WTC11 (cell line): ENCODE measurements around the gene CRY2. TPM values are rescaled to one million over a fixed set of nuclear protein-coding genes. Genes with fewer than 3 reads are reported as not detected.

Experiments used
- ATAC-seq: fragments of 200-7000 bp; cut with Tn5 transposase; 2 replicates; pipeline ENCODE4 v1.10.0; 2021; ENCODE audit warnings: mild to moderate bottlenecking, moderate library complexity
- CTCF ChIA-PET: fragments of 300-600 bp; sonication (Branson Sonifier 250); formaldehyde crosslinking; loops from one replicate; lab custom pipeline; 2021; ENCODE audit warnings: antibody characterized with exemption; lab: Charles Lee
- POLR2A ChIA-PET: fragments of 350-600 bp; sonication (Branson Sonifier 250); formaldehyde crosslinking; loops from one replicate; lab custom pipeline; 2021; ENCODE audit warnings: antibody characterized with exemption; lab: Charles Lee
- DNase-seq: peaks from one replicate; pipeline ENCODE4 v3.0.0; 2021; ENCODE audit warnings: low spot score
- H3K27ac Mint-ChIP-seq: 2 replicates; pipeline ENCODE4 v1.8.0; 2021; ENCODE audit warnings: mixed read lengths
- H3K27me3 Mint-ChIP-seq: 2 replicates; pipeline ENCODE4 v1.8.0; 2021; ENCODE audit warnings: low read depth, mild to moderate bottlenecking, moderate library complexity, mixed read lengths
- H3K36me3 Mint-ChIP-seq: 2 replicates; pipeline ENCODE4 v1.8.0; 2021; ENCODE audit warnings: mixed read lengths
- H3K4me1 Mint-ChIP-seq: 2 replicates; pipeline ENCODE4 v1.8.0; 2022; ENCODE audit warnings: mixed read lengths
- H3K4me3 Mint-ChIP-seq: 2 replicates; pipeline ENCODE4 v1.8.0; 2021; ENCODE audit warnings: mild to moderate bottlenecking, moderate library complexity, mixed read lengths
- H3K9me3 Mint-ChIP-seq: 2 replicates; pipeline ENCODE4 v1.8.0; 2021; ENCODE audit warnings: mixed read lengths
- ELF4 ChIP-seq: sonication (generic); formaldehyde crosslinking; IDR thresholded peaks from 2 replicates; pipeline ENCODE4 v1.8.1; 2022; ENCODE audit warnings: low read depth, mild to moderate bottlenecking, moderate library complexity, missing genetic modification reagents
- ESRRA ChIP-seq: sonication (generic); formaldehyde crosslinking; IDR thresholded peaks from 2 replicates; pipeline ENCODE4 v1.8.1; 2022; ENCODE audit warnings: mild to moderate bottlenecking, missing genetic modification reagents, borderline replicate concordance
- FOXJ3 ChIP-seq: sonication (generic); formaldehyde crosslinking; IDR thresholded peaks from 2 replicates; pipeline ENCODE4 v1.9.0; 2021; ENCODE audit warnings: missing genetic modification reagents, mild to moderate bottlenecking, borderline replicate concordance
- KAT7 ChIP-seq: sonication (generic); formaldehyde crosslinking; IDR thresholded peaks from 2 replicates; pipeline ENCODE4 v1.8.1; 2023; ENCODE audit warnings: missing genetic modification reagents, mild to moderate bottlenecking, borderline replicate concordance
- MYBL2 ChIP-seq: sonication (generic); formaldehyde crosslinking; IDR thresholded peaks from 2 replicates; pipeline ENCODE4 v1.8.1; 2023; ENCODE audit warnings: mild to moderate bottlenecking, moderate library complexity, missing genetic modification reagents
- SMAD4 ChIP-seq: sonication (generic); formaldehyde crosslinking; IDR thresholded peaks from 2 replicates; pipeline ENCODE4 v1.8.0; 2022; ENCODE audit warnings: mild to moderate bottlenecking, missing genetic modification reagents
- SP1 ChIP-seq: sonication (generic); formaldehyde crosslinking; conservative IDR thresholded peaks from 2 replicates; pipeline ENCODE4 v1.8.1; 2022; ENCODE audit warnings: missing genetic modification reagents
- TEAD4 ChIP-seq: sonication (generic); formaldehyde crosslinking; IDR thresholded peaks from 2 replicates; pipeline ENCODE4 v1.8.0; 2022; ENCODE audit warnings: mild to moderate bottlenecking, missing genetic modification reagents
- TP53 ChIP-seq: sonication (generic); formaldehyde crosslinking; IDR thresholded peaks from 2 replicates; pipeline ENCODE4 v1.8.1; 2023; ENCODE audit warnings: mild to moderate bottlenecking, missing genetic modification reagents
- ZBTB21 ChIP-seq: sonication (generic); formaldehyde crosslinking; IDR thresholded peaks from 2 replicates; pipeline ENCODE4 v1.8.1; 2023; ENCODE audit warnings: mild to moderate bottlenecking, missing genetic modification reagents, borderline replicate concordance
- ZNF263 ChIP-seq: sonication (generic); formaldehyde crosslinking; IDR thresholded peaks from 2 replicates; pipeline ENCODE4 v1.8.1; 2022; ENCODE audit warnings: low read depth, mild to moderate bottlenecking, moderate library complexity, missing genetic modification reagents
- ZNF317 ChIP-seq: sonication (generic); formaldehyde crosslinking; IDR thresholded peaks from 2 replicates; pipeline ENCODE4 v1.8.1; 2023; ENCODE audit warnings: low read depth, mild to moderate bottlenecking, moderate library complexity, missing genetic modification reagents, borderline replicate concordance
- total RNA-seq: library from RNA; stranded (reverse); gene quantifications from 3 replicates; pipeline ENCODE4 v1.2.3, GENCODE V29; 2021
- TF ChIP-seq, protein P1 (sequence below): sonication (generic); formaldehyde crosslinking; IDR thresholded peaks from 2 replicates; pipeline ENCODE4 v1.8.0; 2022; ENCODE audit warnings: missing genetic modification reagents
- TF ChIP-seq, protein P2 (sequence below): sonication (generic); formaldehyde crosslinking; IDR thresholded peaks from 2 replicates; pipeline ENCODE4 v1.8.0; 2023; ENCODE audit warnings: mild to moderate bottlenecking, missing genetic modification reagents
- TF ChIP-seq, protein P3 (sequence below): fragments of 250-450 bp; sonication (Bioruptor Pico); IDR thresholded peaks from 2 replicates; pipeline ENCODE4 v1.9.0; 2021; ENCODE audit warnings: mild to moderate bottlenecking, borderline replicate concordance
- TF ChIP-seq, protein P4 (sequence below): sonication (generic); formaldehyde crosslinking; IDR thresholded peaks from 2 replicates; pipeline ENCODE4 v1.8.1; 2022; ENCODE audit warnings: low read depth, mild to moderate bottlenecking, moderate library complexity, missing genetic modification reagents, borderline replicate concordance
- TF ChIP-seq, protein P5 (sequence below): fragments of 250-450 bp; sonication (Bioruptor Pico); IDR thresholded peaks from 2 replicates; pipeline ENCODE4 v1.9.0; 2021; ENCODE audit warnings: mild to moderate bottlenecking
- TF ChIP-seq, protein P6 (sequence below): sonication (generic); formaldehyde crosslinking; conservative IDR thresholded peaks from 2 replicates; pipeline ENCODE4 v1.8.1; 2022; ENCODE audit warnings: mild to moderate bottlenecking, missing genetic modification reagents

CRY2 gene
- total RNA-seq, 1 experiment from 2014 or later: 18.3 TPM

DNA sequence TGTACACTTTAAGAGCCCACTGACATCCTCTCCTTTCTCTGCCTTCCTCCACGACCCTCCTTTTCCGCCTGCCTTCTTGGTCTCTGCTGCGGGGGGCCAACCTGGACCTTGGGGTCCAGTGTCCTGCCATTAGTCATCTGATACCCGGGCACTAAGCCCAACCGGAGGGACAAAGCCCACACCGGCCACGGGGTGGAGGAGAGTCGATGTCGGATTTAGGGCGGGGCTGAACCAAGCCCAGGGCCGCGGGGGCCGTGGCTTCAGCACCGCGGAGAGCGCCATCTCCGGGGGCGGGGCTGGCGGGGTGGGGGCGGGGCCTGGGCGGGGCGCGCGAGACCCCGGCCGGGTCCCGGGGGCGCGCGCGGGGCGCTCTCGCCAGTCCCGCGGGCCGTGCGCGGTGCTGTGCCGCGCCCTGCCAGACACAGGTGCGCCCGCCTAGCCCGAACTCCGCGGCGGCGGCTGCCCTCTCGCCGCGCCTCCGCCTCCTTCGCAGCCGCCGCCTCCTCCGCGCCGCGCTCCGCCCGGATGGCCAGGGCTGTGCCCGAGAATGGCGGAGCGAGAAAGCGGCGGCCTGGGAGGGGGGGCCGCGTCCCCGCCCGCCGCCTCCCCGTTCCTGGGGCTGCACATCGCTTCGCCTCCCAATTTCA lies 38.1 kb downstream of the CRY2 start, which contains the start of gene MAPK8IP1 (continued):
- TF ChIP-seq, protein P1, sequence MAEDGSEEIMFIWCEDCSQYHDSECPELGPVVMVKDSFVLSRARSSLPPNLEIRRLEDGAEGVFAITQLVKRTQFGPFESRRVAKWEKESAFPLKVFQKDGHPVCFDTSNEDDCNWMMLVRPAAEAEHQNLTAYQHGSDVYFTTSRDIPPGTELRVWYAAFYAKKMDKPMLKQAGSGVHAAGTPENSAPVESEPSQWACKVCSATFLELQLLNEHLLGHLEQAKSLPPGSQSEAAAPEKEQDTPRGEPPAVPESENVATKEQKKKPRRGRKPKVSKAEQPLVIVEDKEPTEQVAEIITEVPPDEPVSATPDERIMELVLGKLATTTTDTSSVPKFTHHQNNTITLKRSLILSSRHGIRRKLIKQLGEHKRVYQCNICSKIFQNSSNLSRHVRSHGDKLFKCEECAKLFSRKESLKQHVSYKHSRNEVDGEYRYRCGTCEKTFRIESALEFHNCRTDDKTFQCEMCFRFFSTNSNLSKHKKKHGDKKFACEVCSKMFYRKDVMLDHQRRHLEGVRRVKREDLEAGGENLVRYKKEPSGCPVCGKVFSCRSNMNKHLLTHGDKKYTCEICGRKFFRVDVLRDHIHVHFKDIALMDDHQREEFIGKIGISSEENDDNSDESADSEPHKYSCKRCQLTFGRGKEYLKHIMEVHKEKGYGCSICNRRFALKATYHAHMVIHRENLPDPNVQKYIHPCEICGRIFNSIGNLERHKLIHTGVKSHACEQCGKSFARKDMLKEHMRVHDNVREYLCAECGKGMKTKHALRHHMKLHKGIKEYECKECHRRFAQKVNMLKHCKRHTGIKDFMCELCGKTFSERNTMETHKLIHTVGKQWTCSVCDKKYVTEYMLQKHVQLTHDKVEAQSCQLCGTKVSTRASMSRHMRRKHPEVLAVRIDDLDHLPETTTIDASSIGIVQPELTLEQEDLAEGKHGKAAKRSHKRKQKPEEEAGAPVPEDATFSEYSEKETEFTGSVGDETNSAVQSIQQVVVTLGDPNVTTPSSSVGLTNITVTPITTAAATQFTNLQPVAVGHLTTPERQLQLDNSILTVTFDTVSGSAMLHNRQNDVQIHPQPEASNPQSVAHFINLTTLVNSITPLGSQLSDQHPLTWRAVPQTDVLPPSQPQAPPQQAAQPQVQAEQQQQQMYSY (CRISPR knock-in tag): no peak
- TF ChIP-seq, protein P2, sequence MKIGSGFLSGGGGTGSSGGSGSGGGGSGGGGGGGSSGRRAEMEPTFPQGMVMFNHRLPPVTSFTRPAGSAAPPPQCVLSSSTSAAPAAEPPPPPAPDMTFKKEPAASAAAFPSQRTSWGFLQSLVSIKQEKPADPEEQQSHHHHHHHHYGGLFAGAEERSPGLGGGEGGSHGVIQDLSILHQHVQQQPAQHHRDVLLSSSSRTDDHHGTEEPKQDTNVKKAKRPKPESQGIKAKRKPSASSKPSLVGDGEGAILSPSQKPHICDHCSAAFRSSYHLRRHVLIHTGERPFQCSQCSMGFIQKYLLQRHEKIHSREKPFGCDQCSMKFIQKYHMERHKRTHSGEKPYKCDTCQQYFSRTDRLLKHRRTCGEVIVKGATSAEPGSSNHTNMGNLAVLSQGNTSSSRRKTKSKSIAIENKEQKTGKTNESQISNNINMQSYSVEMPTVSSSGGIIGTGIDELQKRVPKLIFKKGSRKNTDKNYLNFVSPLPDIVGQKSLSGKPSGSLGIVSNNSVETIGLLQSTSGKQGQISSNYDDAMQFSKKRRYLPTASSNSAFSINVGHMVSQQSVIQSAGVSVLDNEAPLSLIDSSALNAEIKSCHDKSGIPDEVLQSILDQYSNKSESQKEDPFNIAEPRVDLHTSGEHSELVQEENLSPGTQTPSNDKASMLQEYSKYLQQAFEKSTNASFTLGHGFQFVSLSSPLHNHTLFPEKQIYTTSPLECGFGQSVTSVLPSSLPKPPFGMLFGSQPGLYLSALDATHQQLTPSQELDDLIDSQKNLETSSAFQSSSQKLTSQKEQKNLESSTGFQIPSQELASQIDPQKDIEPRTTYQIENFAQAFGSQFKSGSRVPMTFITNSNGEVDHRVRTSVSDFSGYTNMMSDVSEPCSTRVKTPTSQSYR (CRISPR knock-in tag): no peak
- TF ChIP-seq FOXJ3: no peak
- TF ChIP-seq MYBL2: 0 out of 2 replicates have a peak, but pooled peaks have one; percentile 55
- no peak for TF ChIP-seq ZNF317 (CRISPR knock-in tag)
- TF ChIP-seq TP53 (CRISPR knock-in tag): peak; percentile 79; the same call in 1 of the 2 replicates
- 0 out of 2 replicates have a peak, but pooled peaks have one; percentile 23 for TF ChIP-seq ESRRA (CRISPR knock-in tag)
- TF ChIP-seq, protein P3, sequence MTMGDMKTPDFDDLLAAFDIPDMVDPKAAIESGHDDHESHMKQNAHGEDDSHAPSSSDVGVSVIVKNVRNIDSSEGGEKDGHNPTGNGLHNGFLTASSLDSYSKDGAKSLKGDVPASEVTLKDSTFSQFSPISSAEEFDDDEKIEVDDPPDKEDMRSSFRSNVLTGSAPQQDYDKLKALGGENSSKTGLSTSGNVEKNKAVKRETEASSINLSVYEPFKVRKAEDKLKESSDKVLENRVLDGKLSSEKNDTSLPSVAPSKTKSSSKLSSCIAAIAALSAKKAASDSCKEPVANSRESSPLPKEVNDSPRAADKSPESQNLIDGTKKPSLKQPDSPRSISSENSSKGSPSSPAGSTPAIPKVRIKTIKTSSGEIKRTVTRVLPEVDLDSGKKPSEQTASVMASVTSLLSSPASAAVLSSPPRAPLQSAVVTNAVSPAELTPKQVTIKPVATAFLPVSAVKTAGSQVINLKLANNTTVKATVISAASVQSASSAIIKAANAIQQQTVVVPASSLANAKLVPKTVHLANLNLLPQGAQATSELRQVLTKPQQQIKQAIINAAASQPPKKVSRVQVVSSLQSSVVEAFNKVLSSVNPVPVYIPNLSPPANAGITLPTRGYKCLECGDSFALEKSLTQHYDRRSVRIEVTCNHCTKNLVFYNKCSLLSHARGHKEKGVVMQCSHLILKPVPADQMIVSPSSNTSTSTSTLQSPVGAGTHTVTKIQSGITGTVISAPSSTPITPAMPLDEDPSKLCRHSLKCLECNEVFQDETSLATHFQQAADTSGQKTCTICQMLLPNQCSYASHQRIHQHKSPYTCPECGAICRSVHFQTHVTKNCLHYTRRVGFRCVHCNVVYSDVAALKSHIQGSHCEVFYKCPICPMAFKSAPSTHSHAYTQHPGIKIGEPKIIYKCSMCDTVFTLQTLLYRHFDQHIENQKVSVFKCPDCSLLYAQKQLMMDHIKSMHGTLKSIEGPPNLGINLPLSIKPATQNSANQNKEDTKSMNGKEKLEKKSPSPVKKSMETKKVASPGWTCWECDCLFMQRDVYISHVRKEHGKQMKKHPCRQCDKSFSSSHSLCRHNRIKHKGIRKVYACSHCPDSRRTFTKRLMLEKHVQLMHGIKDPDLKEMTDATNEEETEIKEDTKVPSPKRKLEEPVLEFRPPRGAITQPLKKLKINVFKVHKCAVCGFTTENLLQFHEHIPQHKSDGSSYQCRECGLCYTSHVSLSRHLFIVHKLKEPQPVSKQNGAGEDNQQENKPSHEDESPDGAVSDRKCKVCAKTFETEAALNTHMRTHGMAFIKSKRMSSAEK (CRISPR knock-in tag): no peak
- no peak for TF ChIP-seq ELF4 (CRISPR knock-in tag)
- TF ChIP-seq TEAD4 (CRISPR knock-in tag): no peak
- no peak for TF ChIP-seq ZBTB21 (CRISPR knock-in tag)
- no peak for TF ChIP-seq SMAD4 (CRISPR knock-in tag)

DNA sequence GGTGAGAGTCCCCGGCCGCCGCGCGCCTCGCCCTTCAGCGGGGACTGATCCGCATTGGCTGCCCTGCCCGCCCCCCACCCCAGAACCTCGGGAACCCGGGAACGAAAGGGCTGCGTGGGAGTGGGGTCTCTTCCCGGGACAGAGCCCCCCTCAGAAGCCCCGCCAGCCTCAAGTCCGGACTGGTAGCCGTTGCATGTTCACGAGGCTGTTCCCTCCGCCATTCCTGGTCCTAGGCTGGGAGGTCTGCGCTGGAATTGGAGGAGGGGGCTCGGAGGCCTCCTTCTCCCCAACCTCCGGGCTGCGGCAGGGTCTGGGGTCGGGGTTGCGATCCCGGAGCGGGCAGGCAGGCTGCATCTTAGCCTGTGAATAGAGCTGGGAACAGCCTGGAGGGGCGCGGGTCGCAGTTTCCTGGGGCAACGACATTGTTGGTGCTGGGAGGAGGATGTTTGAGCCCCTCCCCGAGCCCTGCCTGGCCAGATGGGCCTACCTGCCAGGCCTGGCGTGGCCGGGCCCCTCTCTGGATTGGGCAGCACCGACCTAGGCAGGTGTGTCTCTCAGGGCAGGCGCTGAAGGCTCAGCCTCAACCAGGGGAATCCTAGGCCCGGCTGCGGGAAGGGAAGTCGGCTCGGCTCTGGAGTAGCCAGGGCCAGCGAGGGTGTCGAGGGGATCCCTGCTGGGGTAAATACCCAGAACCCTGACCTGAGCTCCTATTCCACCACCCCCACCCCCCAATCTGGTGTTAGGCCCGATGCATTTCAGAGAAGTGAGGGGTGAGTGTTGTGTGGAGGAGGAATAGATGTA lies 38.8 kb downstream of the CRY2 start:
- CTCF ChIA-PET: interaction anchor here (0.6 to 2.7 kb wide), 4 partner anchors 9 to 79 kb away, joined by 3 to 13 read pairs (median 5); no protein-coding TSS in a partner anchor
- H3K4me3 Mint-ChIP-seq: peak overlapping the region; percentile 70
- no peaks in the 10 kb centered on the region for H3K9me3 Mint-ChIP-seq
- POLR2A ChIA-PET: interaction anchor here (1.3 kb wide), 1 partner anchor 10 kb away, joined by 3 read pairs; no protein-coding TSS in a partner anchor
- H3K4me1 Mint-ChIP-seq: no peaks in the 10 kb centered on the region
- DNase-seq (peak; percentile 68), ATAC-seq (peak; percentile 74)
- peaks cover 7% of the 10 kb centered on the region; the same call in 1 of the 2 replicates for H3K27me3 Mint-ChIP-seq
- H3K36me3 Mint-ChIP-seq: no peaks in the 10 kb centered on the region
- no peak overlapping the region for H3K27ac Mint-ChIP-seq
- TF ChIP-seq, protein P4, sequence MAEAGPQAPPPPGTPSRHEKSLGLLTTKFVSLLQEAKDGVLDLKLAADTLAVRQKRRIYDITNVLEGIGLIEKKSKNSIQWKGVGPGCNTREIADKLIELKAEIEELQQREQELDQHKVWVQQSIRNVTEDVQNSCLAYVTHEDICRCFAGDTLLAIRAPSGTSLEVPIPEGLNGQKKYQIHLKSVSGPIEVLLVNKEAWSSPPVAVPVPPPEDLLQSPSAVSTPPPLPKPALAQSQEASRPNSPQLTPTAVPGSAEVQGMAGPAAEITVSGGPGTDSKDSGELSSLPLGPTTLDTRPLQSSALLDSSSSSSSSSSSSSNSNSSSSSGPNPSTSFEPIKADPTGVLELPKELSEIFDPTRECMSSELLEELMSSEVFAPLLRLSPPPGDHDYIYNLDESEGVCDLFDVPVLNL: no peak
- no peak for TF ChIP-seq SP1 (CRISPR knock-in tag)
- TF ChIP-seq ZNF263 (CRISPR knock-in tag): no peak
- 0 out of 2 replicates have a peak, but pooled peaks have one; percentile 47 for TF ChIP-seq ZBTB21 (CRISPR knock-in tag)
- TF ChIP-seq, protein P5, sequence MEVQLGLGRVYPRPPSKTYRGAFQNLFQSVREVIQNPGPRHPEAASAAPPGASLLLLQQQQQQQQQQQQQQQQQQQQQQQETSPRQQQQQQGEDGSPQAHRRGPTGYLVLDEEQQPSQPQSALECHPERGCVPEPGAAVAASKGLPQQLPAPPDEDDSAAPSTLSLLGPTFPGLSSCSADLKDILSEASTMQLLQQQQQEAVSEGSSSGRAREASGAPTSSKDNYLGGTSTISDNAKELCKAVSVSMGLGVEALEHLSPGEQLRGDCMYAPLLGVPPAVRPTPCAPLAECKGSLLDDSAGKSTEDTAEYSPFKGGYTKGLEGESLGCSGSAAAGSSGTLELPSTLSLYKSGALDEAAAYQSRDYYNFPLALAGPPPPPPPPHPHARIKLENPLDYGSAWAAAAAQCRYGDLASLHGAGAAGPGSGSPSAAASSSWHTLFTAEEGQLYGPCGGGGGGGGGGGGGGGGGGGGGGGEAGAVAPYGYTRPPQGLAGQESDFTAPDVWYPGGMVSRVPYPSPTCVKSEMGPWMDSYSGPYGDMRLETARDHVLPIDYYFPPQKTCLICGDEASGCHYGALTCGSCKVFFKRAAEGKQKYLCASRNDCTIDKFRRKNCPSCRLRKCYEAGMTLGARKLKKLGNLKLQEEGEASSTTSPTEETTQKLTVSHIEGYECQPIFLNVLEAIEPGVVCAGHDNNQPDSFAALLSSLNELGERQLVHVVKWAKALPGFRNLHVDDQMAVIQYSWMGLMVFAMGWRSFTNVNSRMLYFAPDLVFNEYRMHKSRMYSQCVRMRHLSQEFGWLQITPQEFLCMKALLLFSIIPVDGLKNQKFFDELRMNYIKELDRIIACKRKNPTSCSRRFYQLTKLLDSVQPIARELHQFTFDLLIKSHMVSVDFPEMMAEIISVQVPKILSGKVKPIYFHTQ (CRISPR knock-in tag): no peak
- TF ChIP-seq, protein P6, sequence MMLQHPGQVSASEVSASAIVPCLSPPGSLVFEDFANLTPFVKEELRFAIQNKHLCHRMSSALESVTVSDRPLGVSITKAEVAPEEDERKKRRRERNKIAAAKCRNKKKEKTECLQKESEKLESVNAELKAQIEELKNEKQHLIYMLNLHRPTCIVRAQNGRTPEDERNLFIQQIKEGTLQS (CRISPR knock-in tag): no peak
- TF ChIP-seq TEAD4 (CRISPR knock-in tag): no peak
- TF ChIP-seq KAT7 (CRISPR knock-in tag): 0 out of 2 replicates have a peak, but pooled peaks have one; percentile 35
